Urothelium cell line (cell line): ENCODE measurements around the gene SUOX.
"Not testable (repeated sequence)": the region's sequence is repeated elsewhere in the genome, so short reads cannot be mapped to it uniquely, and the experiment has no call there.

ENCODE experiments used
- DNase-seq: peaks from one replicate; pipeline ENCODE4 v3.0.0; 2011; ENCODE audit warnings: low spot score, mixed read lengths
- FAIRE-seq: peaks from 2 replicates; lab custom pipeline; 2011; peaks lifted over from hg19 to GRCh38; lab: Jason Lieb, UNC

SUOX gene

DNA sequence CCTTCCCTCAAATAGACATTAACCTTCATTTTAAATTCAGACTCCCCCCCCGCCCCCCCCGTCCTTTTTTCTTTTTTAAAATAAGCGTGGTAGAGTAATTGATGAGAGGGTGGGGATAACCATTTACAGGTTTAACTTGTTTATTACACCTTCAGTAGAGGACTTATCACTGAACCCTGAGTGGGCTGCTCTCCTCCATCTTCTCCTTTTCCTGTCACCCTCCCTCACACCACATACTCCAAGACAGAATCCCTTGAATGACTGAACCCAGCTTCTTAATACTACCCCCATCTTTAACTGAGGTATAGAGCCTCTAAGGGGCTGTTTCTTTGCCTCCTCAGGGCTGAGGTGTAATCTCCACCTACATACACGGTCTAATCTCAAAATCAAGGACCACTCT lies 20.1 kb downstream of the SUOX start:
- FAIRE-seq (no peak), DNase-seq (no peak)

DNA sequence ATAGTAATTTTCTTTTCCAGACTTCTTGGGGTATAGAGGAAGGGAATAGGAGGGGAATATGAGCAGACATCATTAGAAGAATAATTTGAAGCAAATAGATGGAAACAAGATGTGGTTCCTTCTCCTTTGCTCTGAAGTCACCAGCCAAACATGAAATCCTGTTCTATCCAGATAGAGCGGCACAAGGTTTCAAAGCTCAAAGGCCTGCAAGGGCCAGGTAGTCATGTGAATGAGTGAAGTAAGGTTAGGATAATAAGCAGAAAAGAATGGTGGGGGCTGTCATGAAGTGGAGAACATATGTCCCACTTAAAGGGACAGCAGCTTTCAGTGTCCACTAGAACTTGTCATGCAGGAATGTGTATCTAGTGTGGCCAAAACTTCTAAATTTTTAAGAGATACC lies 21.3 kb downstream of the SUOX start:
- FAIRE-seq (no peak), DNase-seq (no peak)

DNA sequence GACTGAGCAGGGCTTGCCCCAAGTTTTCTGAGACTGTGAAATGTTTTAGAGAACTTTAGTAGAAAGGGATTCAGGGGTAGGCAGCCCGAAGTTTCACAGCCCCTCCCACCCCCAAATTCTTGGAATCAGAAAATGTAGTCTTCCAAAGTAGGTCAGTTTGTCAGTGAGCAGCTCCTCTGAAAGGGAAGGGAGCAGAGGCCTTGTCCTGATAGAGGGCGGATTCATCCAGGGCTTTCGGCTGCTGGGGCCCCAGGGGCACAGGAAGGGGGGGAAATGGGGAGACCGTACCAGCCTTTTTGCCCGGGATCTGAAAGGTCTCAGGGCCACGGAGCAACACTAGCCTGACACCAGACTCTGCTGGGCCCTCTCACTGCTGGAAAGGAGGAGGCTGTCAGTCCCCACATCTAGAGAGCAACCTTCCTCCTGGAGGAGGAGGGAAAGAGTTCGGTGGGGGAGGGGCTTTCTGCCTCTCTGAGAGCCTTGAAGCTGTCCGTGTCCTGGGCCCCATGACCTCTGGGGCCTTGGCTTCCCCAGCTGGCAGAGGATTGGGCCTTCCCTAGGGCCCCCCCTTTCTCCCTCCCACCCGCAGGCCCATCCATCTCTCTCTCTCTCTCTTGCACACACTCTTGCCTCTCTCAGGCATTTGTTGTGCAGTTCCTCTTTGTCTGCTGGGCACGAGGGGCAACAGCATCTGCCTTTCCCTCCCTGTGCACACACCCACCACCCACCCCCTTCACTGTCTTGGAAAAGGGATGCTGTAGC lies 23.5 kb downstream of the SUOX start, which contains the start of gene IKZF4:
IKZF4 (plus strand) TSS at position 621 of the 762 bp plus-strand sequence. CDS start 451 bp downstream, outside the sequence.
- FAIRE-seq (no peak), DNase-seq (no peak)

DNA sequence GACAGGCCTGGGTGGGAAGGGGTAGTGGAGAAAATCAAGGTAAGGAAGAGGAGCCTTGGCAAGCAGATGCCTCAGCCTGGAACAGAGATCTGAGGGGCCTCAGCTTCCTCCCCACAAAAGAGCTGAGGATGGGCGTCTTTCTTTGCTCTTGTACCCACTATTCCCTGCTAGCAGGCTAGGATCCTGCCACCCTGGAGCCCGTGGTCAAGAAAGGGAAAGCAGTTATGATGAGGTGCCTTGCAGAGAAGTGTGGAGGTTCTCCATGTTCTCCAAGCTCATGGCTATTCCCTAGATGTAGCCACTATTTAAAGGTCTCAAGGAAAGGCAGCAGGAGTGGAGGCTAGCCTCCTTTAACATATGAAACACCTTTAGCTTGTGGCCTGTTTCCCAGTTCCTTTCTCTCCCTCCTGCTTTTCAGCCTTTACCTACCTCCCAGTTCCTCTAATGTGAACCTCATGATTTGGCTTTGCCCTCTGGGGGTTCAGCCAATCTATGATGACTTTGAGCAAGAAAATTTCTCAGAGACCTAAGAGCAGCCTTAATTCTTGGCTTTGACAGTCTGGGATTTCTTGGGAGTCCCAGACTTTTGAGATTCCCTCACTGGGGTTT lies 24.9 kb downstream of the SUOX start:
- FAIRE-seq (no peak), DNase-seq (no peak)

DNA sequence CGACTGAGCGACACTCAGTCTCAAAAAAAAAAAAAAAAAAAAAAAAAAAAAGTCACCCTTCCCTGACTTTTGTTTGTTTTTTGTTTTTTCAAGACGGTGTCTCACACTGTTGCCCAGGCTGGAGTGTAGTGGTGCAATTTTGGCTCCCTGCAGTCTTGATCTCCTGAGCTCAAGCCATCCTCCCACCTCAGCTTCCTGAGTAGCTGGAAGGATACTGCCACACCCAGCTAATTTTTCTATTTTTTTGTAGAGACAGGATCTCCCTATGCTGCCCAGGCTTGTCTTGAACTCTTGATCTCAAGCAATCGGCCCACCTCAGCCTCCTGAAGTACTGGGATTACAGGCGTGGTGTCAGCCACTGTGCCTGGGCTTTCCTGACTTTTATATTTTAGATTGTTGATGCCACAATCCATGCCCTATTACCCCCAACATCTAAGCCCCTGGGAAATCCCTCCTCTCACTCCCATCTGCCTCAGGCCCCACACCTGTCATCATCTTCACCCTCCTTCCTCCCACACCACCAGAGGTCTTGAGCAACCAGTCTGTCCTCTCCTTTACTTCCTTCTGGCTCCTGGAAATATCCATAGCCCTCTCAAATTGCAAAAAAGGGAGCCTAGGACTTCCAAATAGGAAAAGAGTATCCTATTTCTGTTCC lies 31.6 kb downstream of the SUOX start:
- DNase-seq (no peak), FAIRE-seq (no peak)

DNA sequence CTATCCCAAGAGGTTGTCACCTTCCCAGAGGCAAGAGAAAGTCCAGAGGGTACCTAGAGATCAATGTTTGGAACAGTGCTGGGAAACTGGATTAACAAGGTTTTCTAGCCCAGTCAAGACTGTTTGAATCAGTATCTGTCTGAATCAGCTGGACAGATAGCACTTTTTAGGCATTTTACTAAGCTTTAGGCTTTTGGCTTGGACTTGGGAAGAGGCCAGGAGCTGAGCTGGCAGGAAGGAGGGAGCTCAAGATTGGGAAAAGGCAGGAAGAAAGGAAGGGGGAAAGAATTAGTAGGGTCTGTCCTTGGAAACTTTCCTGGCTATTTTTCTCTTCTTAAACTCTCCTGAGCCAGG lies 32.1 kb downstream of the SUOX start:
- DNase-seq, result no peak
- no peak for FAIRE-seq

DNA sequence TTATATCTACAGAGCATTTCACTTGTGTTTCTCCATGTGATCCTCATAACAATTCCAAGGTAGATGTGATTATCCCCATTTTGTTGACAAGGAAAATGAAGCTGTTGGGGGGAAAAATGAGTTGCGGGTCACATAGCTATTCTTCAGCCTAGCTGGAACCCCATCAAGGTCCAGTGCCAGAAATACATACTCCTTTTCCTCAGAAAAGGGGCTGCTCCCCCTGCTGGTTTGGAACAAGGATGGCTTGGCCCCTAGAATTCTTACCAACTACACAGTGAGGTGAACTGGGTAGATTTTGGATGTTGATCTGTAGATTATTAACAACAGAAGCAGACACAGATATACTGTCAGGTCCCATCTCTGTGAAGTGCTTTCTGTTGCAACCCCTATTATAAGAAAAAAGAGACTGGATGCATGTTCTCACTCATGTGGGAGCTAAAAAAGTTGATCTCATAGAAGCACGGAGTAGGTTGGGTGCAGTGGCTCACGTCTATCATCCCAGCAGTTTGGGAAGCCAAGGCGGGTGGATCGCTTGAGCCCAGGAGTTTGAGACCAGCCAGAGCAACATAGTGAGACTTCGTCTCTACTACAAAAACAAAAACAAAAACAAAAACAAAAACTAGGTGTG lies 32.7 kb downstream of the SUOX start:
- DNase-seq (peak; percentile 47), FAIRE-seq (no peak)

DNA sequence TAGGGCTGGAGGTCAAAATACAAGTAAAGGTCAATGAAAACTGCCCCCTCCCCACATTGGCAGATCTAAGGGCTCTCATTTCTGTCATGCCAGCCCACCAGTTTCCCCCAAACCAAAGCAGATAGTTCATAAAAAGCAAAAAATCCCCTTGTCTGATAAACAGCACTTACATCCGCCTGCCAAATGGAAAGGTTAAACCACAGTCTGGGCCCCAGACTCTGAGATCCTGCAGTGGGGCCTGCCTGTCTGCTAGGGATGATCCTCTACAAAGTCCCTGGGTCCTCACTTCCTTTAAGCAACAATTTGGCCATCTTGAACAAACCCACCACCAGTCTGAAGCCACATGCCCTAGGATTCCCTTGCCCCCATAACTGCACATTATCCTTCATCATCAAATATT lies 34.9 kb downstream of the SUOX start:
- DNase-seq (no peak), FAIRE-seq (no peak)

DNA sequence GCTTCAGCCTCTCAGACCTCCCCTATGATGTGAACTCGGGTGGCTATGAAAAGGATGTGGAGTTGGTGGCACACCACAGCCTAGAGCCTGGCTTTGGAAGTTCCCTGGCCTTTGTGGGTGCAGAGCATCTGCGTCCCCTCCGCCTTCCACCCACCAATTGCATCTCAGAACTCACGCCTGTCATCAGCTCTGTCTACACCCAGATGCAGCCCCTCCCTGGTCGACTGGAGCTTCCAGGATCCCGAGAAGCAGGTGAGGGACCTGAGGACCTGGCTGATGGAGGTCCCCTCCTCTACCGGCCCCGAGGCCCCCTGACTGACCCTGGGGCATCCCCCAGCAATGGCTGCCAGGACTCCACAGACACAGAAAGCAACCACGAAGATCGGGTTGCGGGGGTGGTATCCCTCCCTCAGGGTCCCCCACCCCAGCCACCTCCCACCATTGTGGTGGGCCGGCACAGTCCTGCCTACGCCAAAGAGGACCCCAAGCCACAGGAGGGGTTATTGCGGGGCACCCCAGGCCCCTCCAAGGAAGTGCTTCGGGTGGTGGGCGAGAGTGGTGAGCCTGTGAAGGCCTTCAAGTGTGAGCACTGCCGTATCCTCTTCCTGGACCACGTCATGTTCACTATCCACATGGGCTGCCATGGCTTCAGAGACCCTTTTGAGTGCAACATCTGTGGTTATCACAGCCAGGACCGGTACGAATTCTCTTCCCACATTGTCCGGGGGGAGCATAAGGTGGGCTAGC lies 37.7 kb downstream of the SUOX start:
- no peak for FAIRE-seq
- DNase-seq, result no peak

DNA sequence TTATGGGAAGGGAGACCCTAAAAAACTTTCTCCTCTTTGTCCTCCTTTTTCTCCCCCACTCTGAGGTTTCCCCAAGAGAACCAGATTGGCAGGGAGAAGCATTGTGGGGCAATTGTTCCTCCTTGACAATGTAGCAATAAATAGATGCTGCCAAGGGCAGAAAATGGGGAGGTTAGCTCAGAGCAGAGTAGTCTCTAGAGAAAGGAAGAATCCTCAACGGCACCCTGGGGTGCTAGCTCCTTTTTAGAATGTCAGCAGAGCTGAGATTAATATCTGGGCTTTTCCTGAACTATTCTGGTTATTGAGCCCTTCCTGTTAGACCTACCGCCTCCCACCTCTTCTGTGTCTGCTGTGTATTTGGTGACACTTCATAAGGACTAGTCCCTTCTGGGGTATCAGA lies 40.1 kb downstream of the SUOX start:
- FAIRE-seq, result no peak

DNA sequence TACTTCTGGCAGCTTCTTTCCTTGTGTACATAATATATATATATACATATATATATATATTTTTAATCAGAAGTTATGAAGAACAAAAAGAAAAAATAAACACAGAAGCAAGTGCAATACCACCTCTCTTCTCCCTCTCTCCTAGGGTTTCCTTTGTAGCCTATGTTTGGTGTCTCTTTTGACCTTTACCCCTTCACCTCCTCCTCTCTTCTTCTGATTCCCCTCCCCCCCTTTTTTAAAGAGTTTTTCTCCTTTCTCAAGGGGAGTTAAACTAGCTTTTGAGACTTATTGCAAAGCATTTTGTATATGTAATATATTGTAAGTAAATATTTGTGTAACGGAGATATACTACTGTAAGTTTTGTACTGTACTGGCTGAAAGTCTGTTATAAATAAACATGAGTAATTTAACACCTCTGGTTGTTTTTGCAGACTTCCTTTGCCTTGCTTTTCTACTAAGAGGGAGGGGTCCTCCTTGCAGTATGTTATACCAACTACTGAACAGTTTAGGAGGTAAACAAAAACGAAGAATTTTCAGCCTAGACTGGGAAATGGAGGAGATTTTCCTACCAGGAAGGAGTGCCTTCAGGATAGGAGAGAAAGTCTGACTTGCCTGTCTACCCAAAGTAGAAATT lies 41.1 kb downstream of the SUOX start:
- DNase-seq (no peak), FAIRE-seq (no peak)

More for the DNA sequence above, 40.1 kb downstream of the SUOX start:
- no peak for DNase-seq

DNA sequence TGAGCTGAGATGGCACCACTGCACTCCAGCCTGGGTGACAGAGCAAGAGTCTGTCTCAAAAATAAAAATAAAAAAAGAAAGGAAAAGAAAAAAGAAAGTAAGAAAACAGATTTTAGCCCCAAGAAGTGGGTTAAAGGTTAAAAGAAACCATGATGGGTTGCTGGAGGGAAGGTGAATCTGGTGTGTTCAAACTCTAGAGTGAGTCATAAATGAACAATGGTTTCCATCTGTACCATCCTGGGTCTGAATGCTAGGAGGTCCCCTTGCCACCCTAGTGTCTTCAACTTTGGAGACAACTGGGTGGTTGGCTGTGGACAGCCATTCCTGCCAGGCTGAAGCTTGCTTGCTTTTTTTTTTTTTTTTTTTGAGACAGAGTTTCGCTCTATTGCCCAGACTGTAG lies 43.1 kb downstream of the SUOX start:
- FAIRE-seq, result no peak
- no peak for DNase-seq

DNA sequence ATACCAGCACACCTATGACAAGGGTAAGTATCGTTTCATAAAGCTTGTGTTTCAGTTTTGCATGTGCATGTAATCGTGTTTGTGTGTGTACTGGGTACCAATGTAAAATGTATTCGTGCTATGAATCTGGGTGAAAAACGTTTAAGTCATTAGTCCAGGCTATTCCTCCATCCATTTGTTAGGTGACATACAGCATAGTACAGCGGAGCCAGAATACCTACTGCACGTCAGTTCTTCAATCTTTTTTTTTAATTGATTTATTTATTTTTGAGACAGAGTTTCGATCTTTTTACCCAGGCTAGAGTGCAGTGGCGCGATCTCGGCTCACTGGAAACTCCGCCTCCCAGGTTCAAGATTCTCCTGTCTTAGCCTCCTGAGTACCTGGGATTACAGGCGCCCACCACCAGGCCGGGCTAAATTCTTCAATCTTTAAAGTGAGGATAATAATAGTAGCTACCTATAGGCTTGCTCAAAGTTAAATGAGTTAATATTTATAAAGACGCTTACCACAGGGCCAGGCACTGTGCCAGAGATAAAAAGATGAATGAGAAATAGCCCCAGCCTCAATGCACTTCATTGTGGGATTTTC lies 44.0 kb downstream of the SUOX start:
- no peak for FAIRE-seq
- no peak for DNase-seq

DNA sequence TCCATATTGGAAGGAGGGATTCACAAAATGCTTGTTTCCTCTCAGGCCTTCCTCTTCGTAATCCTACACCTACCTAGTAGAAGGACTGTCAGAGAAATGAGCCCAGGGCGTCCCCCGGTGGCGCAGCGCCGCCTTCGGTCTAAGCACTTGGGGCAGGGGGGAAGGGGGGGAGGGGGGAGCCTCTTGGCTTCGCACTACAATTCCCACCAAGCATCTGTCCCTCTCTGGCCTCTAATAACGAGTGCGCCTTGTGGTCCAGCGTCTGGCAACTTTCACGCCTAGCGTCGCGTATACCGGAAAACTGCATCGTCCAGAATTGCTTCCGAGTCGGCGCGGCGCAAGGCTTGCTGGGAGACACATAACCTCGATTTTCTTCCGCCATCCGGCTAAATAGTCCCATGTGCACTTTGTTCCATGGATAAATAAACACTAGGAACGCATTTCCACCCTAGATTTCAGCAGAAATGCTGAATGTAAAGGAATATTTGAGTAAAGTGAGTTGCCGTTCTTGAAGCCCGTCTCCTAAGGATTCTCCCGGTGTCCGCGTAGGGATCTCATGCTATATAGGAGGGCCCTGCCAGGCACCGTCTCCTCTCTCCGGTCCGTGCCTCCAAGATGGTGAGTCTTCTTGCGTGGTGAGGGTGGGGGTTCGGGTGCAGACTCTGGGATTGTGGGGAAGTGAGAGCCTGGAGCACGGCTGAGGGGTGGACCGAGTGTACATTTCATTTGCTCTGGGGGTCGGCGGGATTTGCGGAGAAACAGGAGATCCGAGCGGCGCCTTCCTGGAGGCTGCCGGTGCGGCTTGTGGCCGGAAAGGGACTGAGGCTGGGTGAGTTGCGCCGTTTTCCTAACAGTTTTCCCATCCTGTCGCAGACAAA lies 44.7 kb downstream of the SUOX start, which contains the start of gene RPS26:
RPS26 (plus strand) TSS at position 367 of the 878 bp plus-strand sequence; CDS start at position 616, 249 bp downstream.
- FAIRE-seq, result no peak

DNA sequence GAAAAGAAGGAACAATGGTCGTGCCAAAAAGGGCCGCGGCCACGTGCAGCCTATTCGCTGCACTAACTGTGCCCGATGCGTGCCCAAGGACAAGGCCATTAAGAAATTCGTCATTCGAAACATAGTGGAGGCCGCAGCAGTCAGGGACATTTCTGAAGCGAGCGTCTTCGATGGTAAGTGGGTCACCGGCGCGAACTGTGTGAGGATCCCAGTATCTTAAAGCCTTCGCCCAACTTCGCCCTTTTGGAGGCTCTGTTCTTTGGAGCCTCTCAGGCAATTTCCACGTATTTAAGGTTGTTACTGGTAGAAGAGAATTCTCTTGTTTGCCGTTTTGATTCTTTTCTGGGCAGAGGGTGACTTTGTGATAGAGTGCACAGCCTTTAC lies 45.3 kb downstream of the SUOX start:
- FAIRE-seq, DNase-seq: not testable (repeated sequence)

More for the DNA sequence above, 44.7 kb downstream of the SUOX start, which contains the start of gene RPS26:
- DNase-seq, result peak; percentile 94

DNA sequence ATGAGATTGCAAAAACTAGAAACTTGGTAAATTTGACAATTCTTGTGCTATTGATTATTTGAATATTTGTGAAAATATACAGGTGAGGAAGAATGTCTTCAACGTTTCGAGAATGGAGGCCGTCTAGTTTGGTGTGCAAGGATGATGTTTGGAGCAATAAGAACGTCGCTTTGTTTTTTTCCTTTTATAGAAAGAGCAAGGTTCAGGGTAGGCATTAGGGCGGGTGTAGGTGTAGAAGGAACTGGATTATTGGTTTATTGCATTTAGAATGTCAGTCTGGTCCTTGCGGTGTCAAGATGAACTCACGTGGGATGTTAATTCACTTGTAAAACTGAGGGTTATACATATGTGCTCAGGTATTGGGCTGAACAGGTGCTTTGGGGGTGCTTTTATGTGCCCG lies 45.8 kb downstream of the SUOX start:
- FAIRE-seq, result no peak

DNA sequence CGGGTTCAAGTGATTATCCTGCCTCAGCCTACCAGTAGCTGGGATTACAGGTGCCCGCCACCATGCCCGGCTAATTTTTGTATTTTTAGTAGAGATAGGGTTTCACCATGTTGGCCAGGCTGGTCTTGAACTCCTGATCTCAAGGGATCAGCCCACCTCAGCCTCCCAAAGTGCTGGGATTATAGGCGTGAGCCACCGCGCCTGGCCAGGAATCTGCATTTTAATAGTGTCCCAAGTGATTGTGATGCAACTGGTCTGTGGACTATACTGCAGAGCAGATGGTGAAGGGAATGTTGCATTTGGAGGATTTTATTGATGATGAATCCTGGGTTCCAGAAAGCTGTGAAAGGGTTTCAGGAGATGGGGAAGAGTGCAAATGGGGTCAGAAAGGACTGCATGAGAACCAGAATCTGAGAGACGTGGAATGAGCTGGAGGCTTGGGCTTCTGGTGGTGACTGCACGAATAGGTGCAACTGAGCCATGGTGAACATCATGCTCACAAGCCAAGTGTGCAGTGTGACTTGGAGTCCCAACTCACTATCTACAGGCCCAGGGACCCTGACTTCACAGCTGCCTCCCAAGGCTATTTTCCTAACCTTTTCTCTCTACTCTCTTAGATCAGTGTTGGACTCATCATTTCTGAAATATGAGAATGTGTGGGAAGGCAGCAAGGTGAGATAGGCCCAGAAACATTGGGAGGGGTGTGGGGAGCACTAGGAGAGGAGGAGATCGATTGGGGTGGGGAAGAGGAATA lies 49.1 kb downstream of the SUOX start:
- DNase-seq (no peak), FAIRE-seq (no peak)

More for the DNA sequence above, 45.8 kb downstream of the SUOX start:
- DNase-seq, result no peak

DNA sequence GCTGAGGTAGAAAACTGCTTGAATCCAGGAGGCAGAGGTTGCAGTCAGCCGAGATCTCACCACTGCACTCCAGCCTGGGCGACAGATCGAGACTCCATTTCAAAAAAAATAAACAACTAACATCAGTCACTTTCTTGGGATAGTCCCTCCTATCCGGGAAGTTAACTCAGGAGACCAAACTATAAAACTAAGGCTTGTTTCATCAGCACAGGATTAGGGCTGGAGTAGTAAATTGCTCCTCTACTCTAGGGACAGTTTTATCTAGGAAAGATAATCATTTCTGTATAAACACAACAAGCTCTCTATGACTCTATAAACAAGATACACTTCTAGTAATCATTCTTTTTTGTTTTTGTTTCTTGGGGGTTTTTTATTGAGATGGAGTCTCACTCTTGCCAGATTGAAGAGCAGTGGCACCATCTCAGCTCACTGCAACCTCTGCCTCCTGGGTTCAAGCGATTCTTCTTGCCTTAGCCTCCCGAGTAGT lies 56.4 kb downstream of the SUOX start:
- DNase-seq (no peak), FAIRE-seq (no peak)
